Muscle of back (tissue), 11 donors: Measurements from ENCODE around the gene MYOG. TPM values are rescaled to one million over a fixed set of nuclear protein-coding genes. Genes with fewer than 3 reads are reported as not detected.
A peak's percentile ranks its signal among the peaks of the same experiment; 100 is the strongest.

Source experiments
- DNase-seq, 3 donors: peaks; one replicate each; pipeline versions ENCODE4 v3.0.0 to v3.0.0-alpha.2; 2013
- polyA plus RNA-seq, 10 donors: library from polyadenylated mRNA; unstranded; fragments of 120-200 nt; gene quantifications; one replicate each; pipeline ENCODE4 v1.2.1, GENCODE V29; 2013; ENCODE audit not compliant: insufficient read length in 10 of 10

The MYOG gene
- polyA plus RNA-seq, 10 donors = 263 to 409 (median 353) TPM

DNA sequence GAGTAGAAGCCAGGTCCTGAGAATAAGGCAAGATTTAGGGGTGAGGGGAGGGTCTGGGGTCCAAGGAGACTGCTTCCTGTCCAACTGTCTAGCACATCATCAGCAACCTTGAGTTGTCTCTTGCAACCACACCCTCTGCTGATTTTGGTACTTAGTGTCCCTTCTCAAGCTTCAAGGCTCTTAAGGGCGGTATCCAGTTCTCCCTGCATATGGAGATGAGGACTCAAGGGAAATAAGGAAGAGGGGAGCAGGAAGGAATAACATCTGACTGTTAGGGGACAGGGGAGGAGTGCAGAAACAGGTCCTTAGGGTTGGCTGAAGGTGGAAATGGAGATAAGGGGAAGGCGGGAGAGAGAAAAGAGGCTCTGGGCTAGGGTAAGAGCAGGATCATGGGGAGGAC is 12.3 kb downstream of the MYOG start:
- DNase-seq = no peak

DNA sequence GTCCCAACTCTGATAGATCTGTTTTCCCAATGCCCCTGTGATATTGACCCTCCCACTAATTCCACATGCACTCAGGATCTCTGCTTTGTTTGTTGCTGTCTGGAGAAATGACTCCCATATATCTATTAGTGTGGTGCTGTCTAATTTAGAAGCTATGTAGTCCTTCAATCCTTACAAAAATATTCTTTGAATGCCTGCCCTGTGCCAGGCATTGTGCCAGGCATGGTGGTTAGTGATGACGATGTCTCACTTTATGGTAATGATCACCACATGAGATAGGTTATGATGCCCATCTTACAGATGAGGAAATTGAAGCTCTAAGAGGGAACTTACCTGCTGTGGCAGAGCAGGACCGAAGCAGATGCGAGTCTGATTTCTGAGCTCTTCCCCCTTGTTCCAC is 12.9 kb downstream of the MYOG start:
- DNase-seq = no peak

DNA sequence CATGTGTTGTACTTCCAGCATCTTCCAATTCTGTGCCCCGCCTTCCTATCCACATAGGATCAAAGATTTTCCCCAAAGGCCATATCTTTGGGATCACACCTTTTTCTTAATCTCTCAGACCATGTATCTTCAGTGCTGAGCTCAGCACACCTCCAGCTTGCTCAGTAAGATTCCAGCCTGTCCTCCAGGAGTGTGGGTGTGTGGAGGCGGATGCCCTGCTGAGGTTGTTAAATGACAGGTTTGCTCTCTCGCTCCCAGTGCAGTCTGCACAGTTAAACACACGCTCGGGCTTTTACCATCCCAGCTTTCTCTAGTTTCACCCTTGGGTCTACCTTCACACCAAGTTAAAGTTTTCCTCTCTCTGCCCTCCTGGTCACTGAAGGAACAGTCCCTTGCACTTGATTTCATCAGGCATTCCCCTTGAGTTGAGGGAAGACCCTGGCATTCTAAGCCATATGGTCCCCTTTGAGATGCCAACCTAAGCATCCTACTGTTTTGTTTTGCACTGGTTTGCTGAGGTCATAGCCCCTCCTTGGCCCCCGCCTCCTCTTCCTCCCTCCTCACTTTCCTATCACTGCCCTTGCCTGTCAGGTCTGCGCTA is 13.7 kb downstream of the MYOG start:
- no peak for DNase-seq

DNA sequence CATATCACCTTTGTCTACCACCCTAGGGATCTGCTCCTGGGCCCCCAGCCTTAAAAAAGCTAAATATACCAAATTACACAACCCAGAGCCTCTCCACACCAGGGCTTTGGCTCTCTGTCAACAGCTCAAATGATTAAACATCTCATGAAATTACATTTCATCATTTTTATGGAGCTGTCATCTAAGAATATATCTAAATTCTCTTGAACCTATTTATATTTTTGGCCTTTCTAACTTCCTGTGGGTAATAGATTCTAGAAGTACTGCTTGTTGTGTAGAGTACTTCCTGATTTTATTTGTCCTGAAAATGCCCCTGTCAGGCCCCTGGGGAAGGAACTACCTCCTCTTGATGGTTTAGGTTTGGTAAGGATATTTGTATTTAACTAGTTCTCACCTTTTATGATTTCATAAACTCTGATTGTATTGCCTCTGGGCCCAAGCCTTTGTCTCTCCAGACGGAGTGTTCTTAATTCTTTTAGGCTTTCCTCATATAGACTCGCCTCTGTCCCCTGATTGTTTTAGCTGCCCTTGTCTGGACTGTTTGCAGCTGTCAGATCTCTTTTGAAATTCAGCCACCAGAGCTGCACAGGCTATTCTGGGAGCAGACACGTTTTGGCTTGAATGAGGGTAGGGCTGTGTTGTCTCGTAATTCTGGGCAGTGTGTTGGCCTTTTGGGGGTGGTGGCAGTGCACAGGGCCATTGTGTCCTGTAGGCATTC is 16.6 kb downstream of the MYOG start:
- peak in 2 of 3 donors; percentile 73 to 78 for DNase-seq

DNA sequence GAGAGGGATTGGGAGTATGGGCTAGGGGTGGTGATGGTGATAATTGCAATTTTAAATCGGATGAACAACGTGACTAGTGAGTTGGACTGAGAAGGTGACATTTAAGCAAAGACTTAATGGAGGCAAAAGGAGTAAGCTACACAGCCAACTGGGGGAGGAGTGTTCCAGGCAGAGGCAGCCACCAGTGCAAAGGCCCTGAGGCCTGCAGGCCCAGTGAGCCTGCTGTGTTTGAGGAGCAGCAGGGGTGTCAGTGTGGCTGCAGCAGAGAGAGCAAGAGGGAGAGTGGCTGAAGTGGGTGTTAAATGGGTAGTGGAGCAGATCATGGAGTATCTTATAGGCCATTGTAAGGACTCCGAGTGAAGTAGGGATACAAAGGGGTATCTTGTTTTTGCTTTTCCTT is 18.8 kb downstream of the MYOG start:
- DNase-seq = no peak

DNA sequence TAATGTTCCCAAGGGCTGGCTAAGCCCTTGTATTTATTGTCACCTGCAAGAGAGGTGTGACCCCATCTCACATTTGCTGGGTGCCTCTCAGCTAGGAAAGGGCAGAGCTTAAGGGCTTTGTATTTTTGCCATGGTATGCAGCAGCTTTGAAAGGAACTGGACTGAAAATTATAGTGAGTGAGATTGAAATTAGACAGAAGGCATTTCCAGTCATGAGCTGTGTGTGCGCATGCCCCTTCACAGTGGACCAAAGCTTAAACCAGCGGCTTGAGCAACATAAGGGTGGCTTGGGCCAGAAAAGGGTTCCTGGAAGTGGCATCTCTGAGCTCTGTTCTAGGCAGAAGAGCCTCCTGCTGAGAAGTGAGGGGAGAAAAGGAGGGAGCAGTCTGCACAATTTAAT is 19.8 kb downstream of the MYOG start:
- DNase-seq = no peak

DNA sequence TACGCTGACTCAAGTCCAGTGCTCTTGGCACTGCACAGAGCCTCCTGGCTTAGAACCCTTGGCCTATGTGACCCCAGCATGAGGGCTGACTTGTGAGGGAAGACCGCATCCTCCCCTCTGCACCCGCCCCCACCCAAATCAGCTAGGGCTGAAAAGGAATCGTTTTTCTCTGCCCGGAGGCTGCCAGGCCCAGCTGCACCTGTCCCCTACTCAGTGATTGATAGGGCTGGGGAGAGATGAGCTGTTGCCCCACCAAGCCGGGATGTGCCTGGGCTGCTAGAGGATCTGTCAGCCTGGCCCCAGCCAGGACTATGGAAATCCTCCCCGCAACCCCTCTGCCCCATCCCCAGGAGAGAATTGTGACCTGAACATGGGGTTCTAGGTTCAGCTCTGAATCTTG is 20.6 kb downstream of the MYOG start:
- DNase-seq = peak in 1 of 3 donors; percentile 30

DNA sequence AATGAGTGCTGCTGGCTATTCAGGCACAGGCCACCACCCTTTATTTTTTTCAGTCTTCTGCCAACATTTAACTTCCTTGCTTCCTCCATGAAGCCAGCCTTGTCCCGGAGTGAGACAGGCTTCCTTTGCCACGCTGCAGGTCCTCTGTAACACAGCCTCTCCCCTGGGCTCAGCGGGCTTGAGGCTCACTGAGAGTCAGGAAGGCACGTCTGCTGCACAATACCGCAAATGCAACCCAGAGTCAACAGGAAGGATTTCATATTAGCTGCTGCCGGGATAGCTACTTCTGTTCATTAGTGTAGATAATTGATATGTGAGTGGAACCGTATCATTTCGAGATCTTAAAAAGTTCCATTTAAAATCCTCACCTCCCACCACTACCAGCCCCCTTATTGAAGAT is 22.5 kb downstream of the MYOG start:
- no peak for DNase-seq

DNA sequence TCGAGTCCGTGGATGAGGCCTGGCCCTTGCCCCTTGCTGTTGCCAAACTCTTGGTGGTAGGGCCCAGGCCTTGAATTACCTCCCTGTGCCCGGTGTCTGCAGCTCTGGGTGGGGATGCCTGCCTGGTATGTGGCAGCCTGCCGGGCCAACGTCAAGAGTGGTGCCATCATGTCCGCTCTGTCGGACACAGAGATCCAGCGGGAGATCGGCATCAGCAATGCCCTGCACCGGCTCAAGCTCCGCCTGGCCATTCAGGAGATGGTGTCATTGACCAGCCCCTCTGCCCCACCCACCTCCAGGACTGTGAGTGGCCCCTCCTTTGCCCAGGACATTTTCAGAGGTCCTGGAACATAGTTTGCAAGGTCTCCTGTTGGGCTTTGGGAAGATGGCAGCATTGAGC is 25.7 kb downstream of the MYOG start:
- no peak for DNase-seq

DNA sequence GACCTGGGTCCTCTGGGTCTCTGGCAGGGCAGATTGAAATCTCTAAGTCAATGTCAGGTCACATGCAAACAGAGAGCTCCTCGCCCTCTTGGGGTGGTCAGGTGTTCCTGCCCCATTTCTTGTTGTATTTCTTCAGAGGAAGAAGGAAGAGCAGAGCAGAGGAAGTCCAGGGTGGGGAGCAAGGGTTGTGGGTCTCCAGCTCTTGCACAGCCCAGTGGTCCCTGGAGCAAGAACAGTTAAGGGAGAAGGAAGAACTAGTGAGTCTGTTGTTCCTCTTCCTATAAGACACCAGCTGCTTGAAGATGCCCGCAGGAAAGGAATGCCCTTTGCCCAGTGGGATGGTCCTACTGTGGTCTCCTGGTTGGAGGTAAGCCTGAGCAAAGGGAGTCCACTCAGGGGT is 26.3 kb downstream of the MYOG start:
- no peak for DNase-seq

DNA sequence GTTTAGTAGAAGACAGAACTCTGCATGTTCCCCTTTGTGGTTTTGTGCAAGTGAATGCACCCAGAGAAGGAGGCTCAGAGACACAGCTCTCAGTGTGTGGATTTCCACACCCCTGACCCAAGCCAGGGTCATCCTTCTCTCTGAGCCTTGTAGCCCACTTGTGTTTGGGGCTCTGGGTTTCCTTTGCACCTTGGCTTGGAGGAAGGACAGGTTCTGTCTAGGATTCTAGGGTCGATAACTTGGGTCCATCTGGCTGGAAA is 27.2 kb downstream of the MYOG start:
- DNase-seq = no peak

DNA sequence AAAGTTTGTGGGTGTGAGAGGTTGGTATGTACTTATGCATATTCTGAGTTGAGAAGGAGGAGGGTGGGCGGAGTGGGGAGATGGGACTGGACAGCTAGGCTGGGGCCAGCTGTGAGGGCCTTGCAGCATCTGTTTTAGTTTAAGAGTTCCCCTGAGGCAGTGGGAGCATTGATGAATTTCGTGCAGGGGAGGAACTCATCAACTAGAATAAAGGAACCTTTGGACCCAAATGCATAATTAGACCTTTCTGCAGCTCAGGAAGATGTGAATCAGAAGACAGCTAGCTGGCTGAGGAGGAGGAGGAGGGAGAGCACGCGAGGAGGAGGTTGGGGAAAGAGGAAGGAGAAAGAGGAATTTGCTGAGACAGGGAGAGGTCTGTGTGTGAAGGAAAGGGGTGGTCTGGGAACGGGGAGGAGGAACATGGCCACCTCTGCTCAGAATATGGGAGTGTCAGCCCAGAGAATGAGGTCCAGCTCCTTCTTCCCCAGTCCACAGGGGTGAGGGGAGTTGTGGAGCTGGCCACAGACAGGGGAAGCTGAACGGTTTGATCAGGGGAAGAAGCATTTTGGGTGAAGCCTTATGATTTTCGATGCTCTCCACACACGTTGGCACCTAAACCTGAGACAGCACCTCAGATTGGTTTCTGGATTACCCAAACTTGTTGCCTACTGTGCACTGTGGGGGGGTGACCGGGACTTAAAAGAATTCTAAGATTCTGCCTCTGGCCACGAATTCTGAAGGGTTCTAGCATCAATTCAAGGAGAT is 27.7 kb downstream of the MYOG start:
- DNase-seq = peak in 2 of 3 donors; percentile 61 to 78

DNA sequence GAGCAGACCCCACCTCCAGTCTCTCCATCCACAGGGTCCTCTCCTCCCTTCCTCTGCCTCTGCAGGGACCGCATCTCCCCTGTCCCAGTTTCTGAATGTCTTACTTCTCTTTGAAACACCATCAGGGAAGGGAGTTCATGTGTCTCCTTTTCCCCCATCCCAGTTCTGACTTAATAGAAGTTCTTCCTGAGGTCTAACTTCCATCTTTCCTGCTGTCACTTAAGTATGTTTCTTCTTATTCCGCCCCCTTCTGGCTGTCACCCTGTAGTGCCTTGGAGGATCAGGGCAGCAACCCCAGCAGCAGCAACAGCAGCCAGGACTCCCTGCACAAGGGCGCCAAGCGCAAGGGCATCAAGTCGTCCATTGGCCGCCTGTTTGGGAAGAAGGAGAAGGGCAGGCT is 29.3 kb downstream of the MYOG start:
- DNase-seq = no peak

DNA sequence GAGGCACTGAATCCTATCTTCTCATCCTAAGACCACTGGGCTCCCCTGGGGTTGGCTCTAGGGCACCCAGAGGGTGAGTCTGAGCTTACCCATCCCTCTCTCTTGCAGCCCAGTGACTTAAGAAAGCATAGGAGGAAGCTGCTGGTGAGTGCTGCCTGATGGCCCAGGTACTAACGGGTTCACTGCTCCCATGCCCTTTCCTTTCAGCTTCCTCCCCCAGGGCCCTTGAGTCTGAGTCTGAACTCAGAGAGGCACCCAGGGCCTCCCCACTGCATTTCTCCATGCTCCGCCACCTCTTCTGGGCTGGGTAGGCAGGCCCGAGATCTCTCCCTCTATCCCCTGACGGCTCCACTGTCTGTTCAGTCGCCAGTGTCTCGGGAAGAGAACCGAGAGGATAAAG is 29.8 kb downstream of the MYOG start:
- no peak for DNase-seq

DNA sequence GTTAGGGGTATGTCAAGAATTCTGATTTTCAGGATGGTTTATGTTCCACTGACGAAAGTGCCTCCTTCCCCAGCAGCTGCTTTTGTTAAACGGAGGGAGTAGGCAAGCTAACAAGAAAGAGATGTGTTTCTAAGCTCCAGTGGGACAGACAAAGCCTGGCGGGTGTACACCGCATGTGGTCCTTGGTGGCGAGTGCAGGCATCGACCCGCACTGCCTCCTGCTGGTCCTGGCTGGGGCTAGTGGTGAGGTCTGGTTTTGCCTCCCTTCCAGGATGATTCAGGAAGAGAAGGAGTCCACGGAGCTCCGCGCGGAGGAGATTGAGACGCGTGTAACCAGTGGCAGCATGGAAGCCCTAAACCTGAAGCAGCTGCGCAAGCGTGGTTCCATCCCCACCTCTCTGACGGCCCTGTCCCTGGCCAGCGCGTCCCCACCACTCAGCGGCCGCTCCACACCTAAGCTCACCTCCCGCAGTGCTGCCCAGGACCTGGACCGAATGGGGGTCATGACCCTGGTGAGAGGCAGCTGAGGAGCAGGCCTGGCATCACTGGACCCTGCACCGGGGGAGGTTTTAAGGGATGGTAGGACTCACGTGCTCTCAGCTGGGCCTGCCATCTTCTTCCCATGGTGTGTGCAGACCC is 30.5 kb downstream of the MYOG start:
- no peak for DNase-seq

DNA sequence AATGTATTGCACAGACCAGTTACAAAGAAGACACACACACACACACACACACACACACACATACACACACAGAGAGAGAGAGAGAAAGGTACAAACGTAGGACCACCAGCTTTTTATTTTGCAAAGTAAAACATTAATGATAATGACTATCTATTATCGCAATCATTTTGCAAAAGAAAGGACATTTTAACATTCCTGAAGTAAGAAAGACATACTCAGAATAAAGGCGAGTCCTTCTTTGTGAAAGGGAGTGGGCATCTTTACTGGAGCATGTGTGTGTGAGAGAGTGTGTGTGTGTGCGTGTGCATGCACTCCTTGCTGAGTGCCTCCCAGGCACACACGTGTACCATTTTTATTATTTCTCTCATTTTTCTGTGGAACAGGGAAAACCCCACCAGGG is 31.2 kb downstream of the MYOG start:
- no peak for DNase-seq

DNA sequence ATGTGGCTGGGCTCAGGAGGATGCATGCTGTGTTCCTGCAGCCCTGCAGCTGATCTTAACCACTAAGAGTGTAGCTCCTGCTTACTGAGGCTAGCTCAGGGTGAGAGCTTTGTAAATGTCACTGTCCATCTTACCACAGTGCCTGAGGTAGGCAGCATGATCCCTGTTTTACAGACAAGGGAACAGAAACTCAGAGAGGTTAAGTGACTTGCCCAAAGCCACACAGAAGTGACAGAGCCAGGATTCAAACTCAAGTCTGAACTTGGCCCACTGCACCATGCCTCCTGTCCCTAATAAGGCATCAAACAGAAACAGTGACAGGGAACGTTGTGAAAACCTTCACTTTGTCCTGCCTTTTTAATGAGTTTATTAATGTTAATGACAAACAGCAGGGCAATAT is 31.6 kb downstream of the MYOG start:
- DNase-seq = no peak

DNA sequence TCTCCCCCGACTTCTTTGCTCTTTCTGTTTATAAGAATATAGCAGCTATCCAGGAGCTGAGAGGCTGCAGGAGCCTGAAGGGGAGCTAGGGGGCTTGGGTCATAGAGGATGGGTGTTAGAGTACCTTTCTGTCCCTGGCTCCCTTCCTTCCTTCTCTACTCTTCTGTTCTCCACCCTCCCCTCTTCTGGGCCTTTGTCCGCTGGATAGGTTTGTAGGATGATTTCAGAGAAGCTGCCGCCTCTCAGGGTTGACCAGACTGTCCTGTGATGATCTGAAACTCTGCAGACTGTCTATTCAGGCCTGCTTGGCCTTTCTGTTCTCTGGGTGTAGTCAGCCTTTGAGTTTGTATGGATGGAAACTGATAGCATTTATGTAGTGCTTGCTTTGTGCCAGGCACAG is 33.2 kb downstream of the MYOG start:
- peak in 1 of 3 donors; percentile 26 for DNase-seq

DNA sequence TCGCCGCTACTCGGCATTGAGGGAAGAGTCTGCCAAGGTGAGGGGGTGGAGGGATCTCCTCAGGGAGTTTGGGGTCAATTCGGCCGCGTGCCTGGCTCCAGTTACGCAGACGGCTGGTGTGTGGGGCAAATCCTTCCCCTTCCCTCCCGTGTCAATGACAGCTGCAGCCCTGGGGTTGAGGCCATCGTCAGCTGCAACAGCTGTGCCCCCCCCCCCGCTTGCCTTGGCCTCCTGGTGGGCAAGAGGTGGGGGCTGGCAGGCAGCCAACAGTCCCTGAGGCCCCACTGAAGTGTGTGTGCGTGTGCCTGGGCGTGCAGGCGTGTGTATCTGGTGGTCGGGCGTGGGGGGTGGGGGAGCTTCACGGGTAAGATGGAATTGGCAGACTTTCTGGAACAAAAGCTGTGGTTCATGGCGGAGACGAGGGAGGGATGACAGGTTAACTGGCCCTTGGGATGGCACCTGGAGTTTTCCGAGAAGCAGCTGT is 33.9 kb downstream of the MYOG start:
- peak; percentile 53 to 82 (median 53) for DNase-seq

DNA sequence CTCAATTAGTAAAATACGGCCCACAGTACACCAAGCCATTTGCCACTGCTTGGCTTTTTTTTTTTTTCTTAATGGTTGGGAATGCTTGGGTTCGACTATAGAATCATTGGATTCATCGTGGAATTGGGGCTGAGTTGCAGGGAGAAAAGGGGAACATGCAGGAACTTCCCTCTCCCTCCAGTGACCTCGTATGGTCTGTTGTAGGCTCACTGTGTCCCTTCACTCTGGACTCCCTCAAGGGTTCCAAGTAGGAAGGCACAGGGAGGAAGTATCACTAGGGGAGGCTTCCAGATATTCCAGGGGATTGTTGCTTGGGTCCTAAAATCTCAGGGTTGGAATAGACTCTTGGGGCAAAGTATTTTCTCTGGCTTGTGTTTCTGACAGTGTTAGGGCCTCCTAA is 35.0 kb downstream of the MYOG start:
- no peak for DNase-seq

DNA sequence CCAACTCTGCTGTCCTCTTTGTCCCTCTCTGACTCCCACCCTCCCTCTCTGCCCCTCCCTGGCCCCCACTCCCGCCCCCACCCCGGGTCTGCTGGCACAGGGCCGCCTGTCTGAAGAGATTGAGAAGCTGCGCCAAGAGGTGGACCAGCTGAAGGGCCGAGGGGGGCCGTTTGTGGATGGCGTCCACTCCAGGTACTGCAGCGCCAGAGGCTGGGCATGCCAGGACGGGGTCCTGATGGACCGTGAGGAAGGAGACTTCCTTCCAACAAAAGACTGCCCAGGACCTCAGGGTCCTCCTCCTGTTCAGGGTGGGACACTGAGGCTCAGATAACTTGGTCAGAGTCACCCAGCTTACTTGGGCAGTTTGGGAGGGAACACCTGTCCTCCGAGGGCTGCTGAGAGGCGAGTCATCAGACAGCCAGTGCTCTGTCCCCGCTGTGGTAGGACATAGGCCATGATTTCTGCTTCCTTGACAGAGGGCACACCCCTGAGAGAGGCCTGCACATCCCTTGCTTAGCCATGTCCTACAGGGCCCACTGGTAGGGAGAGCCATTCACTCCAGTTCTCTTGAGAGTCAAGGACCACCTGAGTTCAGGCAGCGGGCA is 36.1 kb downstream of the MYOG start:
- DNase-seq = no peak

DNA sequence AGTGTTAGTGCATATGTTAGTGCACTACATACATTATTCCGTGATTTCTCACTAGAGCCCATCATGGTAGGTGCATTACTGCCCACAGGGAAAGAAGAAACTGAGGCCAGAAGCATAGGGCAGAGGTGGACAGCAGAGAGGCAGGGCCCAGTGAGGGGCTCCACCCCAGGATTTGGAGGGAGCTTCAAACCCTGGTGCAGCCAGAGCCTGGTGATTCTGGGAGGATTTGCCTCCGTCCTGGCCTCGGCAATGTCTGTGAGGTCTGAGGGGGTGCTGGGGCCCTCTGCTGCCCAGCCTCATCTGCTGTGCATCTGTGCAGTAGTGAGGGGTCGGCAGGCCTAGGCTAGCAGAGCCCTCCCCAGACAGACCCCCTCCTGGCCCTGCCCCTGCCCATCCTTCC is 36.7 kb downstream of the MYOG start:
- DNase-seq = no peak
